Testis (tissue), 3 donors: ENCODE data around the gene CARD14. TPM values are rescaled to one million over a fixed set of nuclear protein-coding genes. Genes with fewer than 3 reads are reported as not detected.
"Not testable (repeated sequence)": the region's sequence is repeated elsewhere in the genome, so short reads cannot be mapped to it uniquely, and the experiment has no call there.

Experiments used
- DNase-seq: peaks from one replicate; pipeline ENCODE4 v3.0.0-alpha.2; 2019
- H3K27ac ChIP-seq, 2 donors: fragments of 200-600 bp; sonication (generic); one replicate each; pipeline ENCODE4 v1.5.1; 2019
- H3K27me3 ChIP-seq: fragments of 200-600 bp; sonication (generic); one replicate; pipeline ENCODE4 v1.5.1; 2019
- H3K36me3 ChIP-seq: fragments of 200-600 bp; sonication (generic); one replicate; pipeline ENCODE4 v1.5.1; 2017; ENCODE audit warnings: low read depth; ENCODE audit errors: missing control alignments
- H3K4me1 ChIP-seq: fragments of 200-600 bp; sonication (generic); one replicate; pipeline ENCODE4 v1.5.1; 2019
- H3K4me3 ChIP-seq, 2 donors: fragments of 200-600 bp; sonication (generic); one replicate each; pipeline ENCODE4 v1.5.1; 2017 to 2019
- H3K9me3 ChIP-seq: fragments of 200-600 bp; sonication (generic); one replicate; pipeline ENCODE4 v1.5.1; 2017
- POLR2A ChIP-seq: fragments of 450-650 bp; IDR thresholded peaks from one replicate; pipeline ENCODE4 v1.6.1; 2017; ENCODE audit warnings: antibody characterized with exemption, mild to moderate bottlenecking, moderate library complexity
- WGBS, 2 donors: methylation state at CpG; one replicate each; pipeline ENCODE4 v1.1.5; 2018; 5-methylcytosine and 5-hydroxymethylcytosine counted together
- intact Hi-C: fragments of 100-400 bp; cut with DNase I; formaldehyde crosslinking; loops from one replicate; pipeline ENCODE4 v1.15.1; 2023; ENCODE audit warnings: low total_unique reads
- polyA plus RNA-seq: library from polyadenylated mRNA; stranded (reverse); fragments of 350-450 nt; fragmentation: Illumina TruSeq; extraction: RNeasy Lipid Tissue Mini Kit (QIAGEN cat#74804); gene quantifications from one replicate; pipeline ENCODE4 v1.2.3, GENCODE V29; 2014; ENCODE audit warnings: low read depth, low replicate concordance; ENCODE audit not compliant: insufficient read depth
- total RNA-seq, 2 donors: library from RNA; depleted of rRNA; stranded (reverse); fragments of >200 nt; gene quantifications; one replicate each; pipeline ENCODE4 v1.2.3, GENCODE V29; 2016
- TF ChIP-seq, protein P1 (sequence below), 3 experiments: fragments of 450-650 bp in 2 of 3; fragments of 200-600 bp in 1 of 3; sonication (generic) in 1 of 3; IDR thresholded peaks; one replicate each; pipeline ENCODE4 v1.5.1; 2016 to 2019; ENCODE audit warnings: antibody characterized with exemption in 3 of 3, mild to moderate bottlenecking in 2 of 3, moderate library complexity in 1 of 3

Gene CARD14
- total and polyA plus RNA-seq, 3 donors from 2014 or later = 2.1 to 6.1 (median 3.5) TPM

DNA sequence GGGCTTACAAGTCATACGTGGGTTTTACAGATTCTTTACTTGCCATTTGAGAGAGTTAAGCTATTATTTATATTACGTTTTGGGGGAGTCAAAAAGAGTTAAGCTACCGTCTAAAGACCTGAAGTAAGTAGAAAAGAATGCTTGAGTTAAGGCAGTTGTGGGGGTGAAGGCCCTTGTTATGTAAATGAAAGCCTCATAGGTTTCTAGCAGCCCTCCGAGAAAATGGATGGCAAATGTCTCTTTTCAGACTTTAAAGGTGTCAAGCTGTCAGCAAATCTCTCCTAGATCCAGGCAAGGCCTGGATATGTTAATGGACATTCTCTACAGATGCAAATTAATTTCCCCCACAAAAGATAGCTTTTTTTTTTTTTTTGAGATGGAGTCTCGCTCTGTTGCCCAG, 15.7 kb upstream of the CARD14 start:
- no peaks in the 10 kb centered on the region for H3K4me1 ChIP-seq
- no peak overlapping the region for H3K4me3 ChIP-seq
- WGBS, 2 donors = 78 to 84% methylated on average over 5 of the region's 5 CpGs
- H3K27ac ChIP-seq = no peak overlapping the region
- no peaks in the 10 kb centered on the region for H3K27me3 ChIP-seq
- DNase-seq = no peak
- H3K9me3 ChIP-seq = no peaks in the 10 kb centered on the region
- no peaks in the 10 kb centered on the region for H3K36me3 ChIP-seq
- TF ChIP-seq POLR2A = no peak
- TF ChIP-seq, protein P1, sequence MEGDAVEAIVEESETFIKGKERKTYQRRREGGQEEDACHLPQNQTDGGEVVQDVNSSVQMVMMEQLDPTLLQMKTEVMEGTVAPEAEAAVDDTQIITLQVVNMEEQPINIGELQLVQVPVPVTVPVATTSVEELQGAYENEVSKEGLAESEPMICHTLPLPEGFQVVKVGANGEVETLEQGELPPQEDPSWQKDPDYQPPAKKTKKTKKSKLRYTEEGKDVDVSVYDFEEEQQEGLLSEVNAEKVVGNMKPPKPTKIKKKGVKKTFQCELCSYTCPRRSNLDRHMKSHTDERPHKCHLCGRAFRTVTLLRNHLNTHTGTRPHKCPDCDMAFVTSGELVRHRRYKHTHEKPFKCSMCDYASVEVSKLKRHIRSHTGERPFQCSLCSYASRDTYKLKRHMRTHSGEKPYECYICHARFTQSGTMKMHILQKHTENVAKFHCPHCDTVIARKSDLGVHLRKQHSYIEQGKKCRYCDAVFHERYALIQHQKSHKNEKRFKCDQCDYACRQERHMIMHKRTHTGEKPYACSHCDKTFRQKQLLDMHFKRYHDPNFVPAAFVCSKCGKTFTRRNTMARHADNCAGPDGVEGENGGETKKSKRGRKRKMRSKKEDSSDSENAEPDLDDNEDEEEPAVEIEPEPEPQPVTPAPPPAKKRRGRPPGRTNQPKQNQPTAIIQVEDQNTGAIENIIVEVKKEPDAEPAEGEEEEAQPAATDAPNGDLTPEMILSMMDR (IDR thresholded peaks at IDR 0.05) = no peak
- intact Hi-C loops = no loop called here

DNA sequence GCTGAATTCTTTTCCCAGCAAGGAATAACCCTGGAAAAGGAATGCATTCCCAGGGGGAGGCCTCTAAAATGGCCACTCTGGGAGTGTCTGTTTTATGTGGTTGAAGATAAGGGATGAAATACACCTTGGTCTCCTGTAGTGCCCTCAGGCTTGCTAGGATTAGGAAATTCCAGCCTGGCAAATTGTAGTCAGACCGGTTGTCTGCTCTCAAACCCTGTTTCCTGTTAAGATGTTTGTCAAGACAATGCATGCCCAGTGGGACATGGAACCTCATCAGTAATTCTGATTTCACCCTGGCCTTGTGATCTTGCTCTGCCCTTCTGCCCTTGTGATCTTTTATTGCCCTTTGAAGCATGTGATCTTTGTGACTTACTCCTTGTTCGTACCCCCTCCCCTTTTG, 14.2 kb upstream of the CARD14 start:
- H3K27ac ChIP-seq, H3K4me3 ChIP-seq, H3K4me1 ChIP-seq, intact Hi-C loops, H3K36me3 ChIP-seq, H3K9me3 ChIP-seq, DNase-seq, H3K27me3 ChIP-seq: not testable (repeated sequence)
- WGBS, 2 donors = 61 to 70% methylated on average over 2 of the region's 2 CpGs

DNA sequence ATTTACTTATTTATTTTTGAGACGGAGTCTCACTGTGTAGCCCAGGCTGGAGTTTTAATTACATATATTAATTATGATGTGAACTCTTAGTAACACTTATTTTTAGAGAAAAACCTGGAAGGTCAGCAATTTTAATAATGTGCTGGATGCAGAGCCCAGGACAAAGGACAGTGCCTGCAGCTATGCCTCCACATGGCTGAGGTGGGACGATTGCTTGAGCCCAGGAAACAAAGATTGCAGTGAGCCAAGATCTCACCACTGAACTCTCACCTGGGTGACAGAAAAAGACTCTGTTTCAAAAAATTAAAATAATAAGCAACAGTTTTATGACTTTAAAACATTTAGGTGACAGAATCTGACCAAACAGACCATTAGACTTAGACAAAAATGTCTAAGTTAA, 11.0 kb upstream of the CARD14 start:
- Histone ChIP-seq H3K36me3 (no peaks in the 10 kb centered on the region), H3K9me3 (no peaks in the 10 kb centered on the region), H3K4me1 (no peaks in the 10 kb centered on the region), H3K4me3 (no peak overlapping the region), H3K27me3 (no peaks in the 10 kb centered on the region), H3K27ac (no peak overlapping the region)
- no peak for DNase-seq
- intact Hi-C loops = no loop called here
- no peak for TF ChIP-seq POLR2A
- TF ChIP-seq, protein P1 (IDR thresholded peaks at IDR 0.05) = no peak
- 77 to 89% methylated on average over 2 of the region's 2 CpGs for WGBS, 2 donors

DNA sequence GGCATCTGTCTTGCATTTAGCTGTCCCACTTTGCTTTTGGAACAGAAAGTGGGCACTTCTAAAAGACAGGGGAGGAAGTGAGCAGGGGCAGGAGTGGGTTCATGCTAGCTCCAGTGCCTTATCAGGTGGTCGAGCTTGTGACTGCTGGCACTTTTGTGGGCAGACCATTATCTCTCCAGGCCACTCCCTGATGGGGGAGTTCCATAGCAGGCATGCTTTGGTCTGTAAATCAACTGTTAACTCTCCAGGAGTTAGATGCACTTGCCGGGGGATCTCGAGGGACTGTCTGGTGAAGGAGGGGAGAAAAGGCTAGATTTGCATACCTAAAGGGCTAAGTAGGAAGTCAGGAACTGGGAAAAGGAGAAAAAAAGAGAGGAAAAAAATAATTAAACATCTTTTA, 9.3 kb upstream of the CARD14 start:
- Histone ChIP-seq H3K27me3 (no peaks in the 10 kb centered on the region), H3K27ac (no peak overlapping the region), H3K9me3 (no peaks in the 10 kb centered on the region), H3K4me3 (no peak overlapping the region), H3K4me1 (no peaks in the 10 kb centered on the region), H3K36me3 (no peaks in the 10 kb centered on the region)
- intact Hi-C loops = no loop called here
- TF ChIP-seq, protein P1 (IDR thresholded peaks at IDR 0.05) = no peak
- TF ChIP-seq POLR2A = no peak
- WGBS, 2 donors = 38 to 57% methylated on average over 3 of the region's 3 CpGs
- no peak for DNase-seq

DNA sequence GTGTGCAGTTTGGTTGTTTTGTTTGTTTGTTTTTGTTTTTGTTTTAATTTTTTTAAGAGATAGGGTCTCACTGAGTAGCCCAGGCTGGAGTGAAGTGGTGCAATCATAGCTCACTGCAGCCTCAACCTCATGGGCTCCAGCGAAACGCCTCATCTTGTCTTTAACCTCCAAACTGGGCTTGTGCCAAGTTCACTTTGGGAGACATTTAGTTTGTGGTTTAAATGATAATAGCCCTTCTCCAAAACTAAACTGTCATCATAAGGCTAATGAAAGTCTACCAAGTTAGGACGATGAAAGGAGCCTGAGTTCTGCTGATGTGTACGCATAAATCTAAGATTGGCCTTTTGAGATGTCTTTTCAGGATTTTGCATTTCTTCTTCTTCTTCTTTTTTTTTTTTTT, 6.5 kb upstream of the CARD14 start:
- WGBS, 2 donors = 79 to 87% methylated on average over 4 of the region's 4 CpGs
- no peaks in the 10 kb centered on the region for H3K36me3 ChIP-seq
- H3K27me3 ChIP-seq = no peaks in the 10 kb centered on the region
- DNase-seq = no peak
- no peak overlapping the region for H3K4me3 ChIP-seq
- intact Hi-C loops = no loop called here
- no peak for TF ChIP-seq POLR2A
- TF ChIP-seq, protein P1 (IDR thresholded peaks at IDR 0.05) = no peak
- H3K4me1 ChIP-seq = no peaks in the 10 kb centered on the region
- no peak overlapping the region for H3K27ac ChIP-seq
- no peaks in the 10 kb centered on the region for H3K9me3 ChIP-seq
